ENCODE data around the gene TNNI3.

The TNNI3 gene

DNA sequence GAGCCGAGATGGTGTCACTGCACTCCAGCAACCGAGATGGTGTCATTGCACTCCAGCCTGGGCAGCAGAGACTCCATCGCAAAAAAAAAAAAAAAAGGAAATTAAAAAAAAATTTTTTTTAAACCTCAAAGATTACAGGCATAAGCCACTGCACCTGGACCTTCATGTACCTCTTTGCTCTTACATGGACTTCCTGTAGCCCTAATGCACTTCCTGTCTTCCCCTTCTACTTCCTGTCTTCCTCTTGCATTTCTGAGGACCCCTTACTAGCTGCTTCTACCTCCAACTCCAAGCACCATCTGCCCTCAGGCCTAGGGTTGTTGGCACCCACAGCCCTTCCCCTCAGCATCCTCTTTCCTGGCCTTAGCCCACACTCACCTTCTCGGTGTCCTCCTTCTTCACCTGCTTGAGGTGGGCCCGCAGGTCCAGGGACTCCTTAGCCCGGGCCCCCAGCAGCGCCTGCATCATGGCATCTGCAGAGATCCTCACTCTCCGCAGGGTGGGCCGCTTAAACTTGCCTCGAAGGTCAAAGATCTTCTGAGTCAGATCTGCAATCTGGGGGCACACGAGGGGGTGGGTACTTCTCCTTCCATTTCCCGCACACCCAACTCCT lies 3.8 kb downstream of the TNNI3 start:
- no peak for DNase-seq (ENCODE audit: low read depth)
- TF ChIP-seq, protein P1, sequence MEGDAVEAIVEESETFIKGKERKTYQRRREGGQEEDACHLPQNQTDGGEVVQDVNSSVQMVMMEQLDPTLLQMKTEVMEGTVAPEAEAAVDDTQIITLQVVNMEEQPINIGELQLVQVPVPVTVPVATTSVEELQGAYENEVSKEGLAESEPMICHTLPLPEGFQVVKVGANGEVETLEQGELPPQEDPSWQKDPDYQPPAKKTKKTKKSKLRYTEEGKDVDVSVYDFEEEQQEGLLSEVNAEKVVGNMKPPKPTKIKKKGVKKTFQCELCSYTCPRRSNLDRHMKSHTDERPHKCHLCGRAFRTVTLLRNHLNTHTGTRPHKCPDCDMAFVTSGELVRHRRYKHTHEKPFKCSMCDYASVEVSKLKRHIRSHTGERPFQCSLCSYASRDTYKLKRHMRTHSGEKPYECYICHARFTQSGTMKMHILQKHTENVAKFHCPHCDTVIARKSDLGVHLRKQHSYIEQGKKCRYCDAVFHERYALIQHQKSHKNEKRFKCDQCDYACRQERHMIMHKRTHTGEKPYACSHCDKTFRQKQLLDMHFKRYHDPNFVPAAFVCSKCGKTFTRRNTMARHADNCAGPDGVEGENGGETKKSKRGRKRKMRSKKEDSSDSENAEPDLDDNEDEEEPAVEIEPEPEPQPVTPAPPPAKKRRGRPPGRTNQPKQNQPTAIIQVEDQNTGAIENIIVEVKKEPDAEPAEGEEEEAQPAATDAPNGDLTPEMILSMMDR (IDR thresholded peaks at IDR 0.05; ENCODE audit: control insufficient read depth, extremely low read depth, insufficient read depth), result no peak
- no peak overlapping the region for H3K4me3 ChIP-seq (ENCODE audit: low read depth, low read length)

GRCh38 chr19:55152017-55152416 lies 5.5 kb downstream of the TNNI3 start:
- DNase-seq (ENCODE audit: low read depth), result no peak
- TF ChIP-seq, protein P1 (IDR thresholded peaks at IDR 0.05; ENCODE audit: control insufficient read depth, extremely low read depth, insufficient read depth), result no peak
- H3K4me3 ChIP-seq (ENCODE audit: low read depth, low read length), result no peak overlapping the region

DNA sequence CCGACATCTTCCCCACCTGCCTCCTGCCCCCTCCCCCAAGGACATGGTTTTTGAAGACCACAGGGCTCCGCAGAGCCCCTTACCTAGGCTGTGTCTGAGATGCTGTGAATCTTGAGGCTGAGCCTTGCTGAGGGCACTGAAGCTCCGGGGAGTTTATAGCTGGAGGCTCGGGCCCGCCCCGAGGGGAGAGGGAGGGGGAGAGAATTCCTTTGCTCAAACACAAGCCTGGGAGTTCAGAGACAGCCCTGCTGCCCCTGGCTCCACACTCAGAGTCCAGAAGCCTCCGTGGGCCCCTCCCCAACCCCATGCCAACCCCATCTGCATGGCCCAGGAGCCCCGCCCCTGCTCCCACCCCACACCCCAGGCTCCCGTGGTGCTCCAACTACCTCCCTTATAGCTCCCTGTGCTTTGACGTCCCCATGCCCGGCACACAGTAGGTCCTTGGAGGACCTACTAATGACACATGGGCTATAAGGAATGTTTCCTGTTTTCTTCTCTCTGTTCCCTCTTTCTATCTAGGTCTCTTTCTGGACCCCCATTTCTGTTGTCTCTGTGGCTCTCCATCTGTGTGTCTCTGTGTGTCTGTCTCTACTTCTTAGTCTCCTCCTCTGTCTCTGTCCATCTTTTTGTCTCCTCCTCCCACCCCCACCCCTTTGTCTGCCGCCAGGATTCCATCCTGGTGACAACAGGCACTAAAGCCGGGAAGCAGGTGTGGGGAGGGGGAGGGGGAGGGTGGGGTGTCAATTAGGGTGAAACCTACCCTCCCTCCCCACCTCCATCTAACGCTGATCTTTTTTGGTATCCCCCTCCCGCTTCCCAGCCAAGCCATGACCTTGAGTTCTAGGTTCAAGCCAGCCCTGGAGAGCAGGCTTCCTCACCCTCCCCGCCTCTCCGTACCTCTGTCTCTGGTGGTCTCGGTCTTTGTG lies 8.2 kb downstream of the TNNI3 start, which contains the start of gene TNNT1:
Gene TNNT1 (minus strand): TSS at position 129 of the 926 bp plus-strand sequence. CDS start 2,049 bp downstream, outside the sequence.
- no peak within 1 kb of the TSS for H3K4me3 ChIP-seq (ENCODE audit: low read depth, low read length)
- no peak for DNase-seq (ENCODE audit: low read depth)
- TF ChIP-seq, protein P1 (IDR thresholded peaks at IDR 0.05; ENCODE audit: control insufficient read depth, extremely low read depth, insufficient read depth), result no peak

- no peak overlapping the region for H3K4me3 ChIP-seq (ENCODE audit: low read depth, low read length)
- DNase-seq (ENCODE audit: low read depth), result no peak
- TF ChIP-seq, protein P1 (IDR thresholded peaks at IDR 0.05; ENCODE audit: control insufficient read depth, extremely low read depth, insufficient read depth), result no peak
Measured at GRCh38 chr19:55147545-55148251, 9.8 kb downstream of the TNNI3 start.

DNA sequence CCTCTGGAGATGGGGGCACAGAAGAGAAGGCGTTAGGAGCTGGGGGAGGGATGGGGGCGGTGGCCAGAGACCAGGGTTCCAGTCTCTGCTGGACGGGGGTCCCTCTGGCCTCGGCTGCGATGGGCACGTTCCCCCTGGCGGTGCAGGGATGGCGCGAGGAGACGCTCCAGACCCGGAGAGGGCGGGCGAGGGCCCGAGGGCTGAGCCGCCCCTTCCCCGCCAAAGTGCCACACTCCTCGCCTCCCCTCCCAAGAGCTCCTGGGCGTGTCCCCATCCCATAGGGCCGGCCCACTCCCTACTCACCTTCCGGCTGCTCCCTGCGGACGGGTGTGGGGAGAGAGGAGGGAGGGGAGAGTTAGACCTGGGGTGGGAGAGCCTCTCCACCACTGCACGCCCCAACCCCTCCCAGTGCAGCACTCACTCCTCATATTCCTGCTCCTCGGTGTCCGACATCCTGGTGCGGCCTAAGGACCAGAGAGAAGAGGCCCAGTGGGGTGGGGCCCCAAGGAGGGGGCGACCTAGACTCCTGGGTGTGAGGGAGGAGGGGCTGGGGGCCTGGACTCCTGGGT lies 10.7 kb downstream of the TNNI3 start:
- no peak overlapping the region for H3K4me3 ChIP-seq (ENCODE audit: low read depth, low read length)
- no peak for DNase-seq (ENCODE audit: low read depth)
- TF ChIP-seq, protein P1 (IDR thresholded peaks at IDR 0.05; ENCODE audit: control insufficient read depth, extremely low read depth, insufficient read depth), result no peak

GRCh38 chr19:55146078-55146704 lies 11.3 kb downstream of the TNNI3 start:
- TF ChIP-seq, protein P1 (IDR thresholded peaks at IDR 0.05; ENCODE audit: control insufficient read depth, extremely low read depth, insufficient read depth), result peak; percentile 36
- no peak overlapping the region for H3K4me3 ChIP-seq (ENCODE audit: low read depth, low read length)
- DNase-seq (ENCODE audit: low read depth), result no peak

Data from LNCaP clone FGC (cell line).